Kidney (tissue), 14 donors: Measurements from ENCODE around the gene CDKN2A. TPM values are rescaled to one million over a fixed set of nuclear protein-coding genes. Genes with fewer than 3 reads are reported as not detected.

Source experiments
- DNase-seq, 5 donors: peaks; one replicate each; pipeline ENCODE4 v3.0.0-alpha.2; 2013 to 2020
- FAIRE-seq: peaks from 2 replicates; lab custom pipeline; 2012; peaks lifted over from hg19 to GRCh38; lab: Jason Lieb, UNC
- H3K27ac ChIP-seq, 2 donors: one replicate each; pipeline ENCODE4 v1.7.0; 2013; ENCODE audit warnings: low read depth in 2 of 2, low read length in 2 of 2, inconsistent platforms in 1 of 2
- H3K27me3 ChIP-seq: one replicate; pipeline ENCODE4 v1.7.1; 2013; ENCODE audit warnings: low read length, inconsistent platforms; ENCODE audit not compliant: control insufficient read depth, insufficient read depth
- H3K36me3 ChIP-seq, 3 donors: one replicate each; pipeline versions ENCODE4 v1.7.0 to v1.7.1; 2013; ENCODE audit warnings: low read length in 3 of 3, control low read depth in 1 of 3, inconsistent platforms in 1 of 3; ENCODE audit not compliant: insufficient read depth in 3 of 3, control insufficient read depth in 2 of 3
- H3K4me1 ChIP-seq, 3 donors: one replicate each; pipeline versions ENCODE4 v1.7.0 to v1.7.1; 2013; ENCODE audit warnings: low read length in 3 of 3, inconsistent platforms in 1 of 3, low read depth in 1 of 3; ENCODE audit not compliant: control insufficient read depth in 2 of 3, insufficient read depth in 2 of 3
- H3K4me3 ChIP-seq, 3 donors: one replicate each; pipeline versions ENCODE4 v1.7.0 to v1.8.1; 2013; ENCODE audit warnings: low read length in 3 of 3, control low read depth in 1 of 3, inconsistent platforms in 1 of 3
- H3K9ac ChIP-seq, 3 donors: one replicate each; pipeline versions ENCODE4 v1.7.0 to v1.7.1; 2013; ENCODE audit warnings: low read length in 3 of 3, control low read depth in 1 of 3, inconsistent platforms in 1 of 3
- H3K9me3 ChIP-seq, 3 donors: one replicate each; pipeline versions ENCODE4 v1.7.0 to v1.7.1; 2013; ENCODE audit warnings: low read length in 3 of 3, control low read depth in 1 of 3, inconsistent platforms in 1 of 3; ENCODE audit not compliant: control insufficient read depth in 2 of 3, insufficient read depth in 1 of 3
- CTCF ChIP-seq: IDR thresholded peaks from 3 replicates; pipeline ENCODE4 v1.5.1; 2012; ENCODE audit warnings: mild to moderate bottlenecking, moderate library complexity, borderline replicate concordance; ENCODE audit not compliant: insufficient read depth; ENCODE audit errors: extremely low read depth
- intact Hi-C: fragments of 100-400 bp; cut with DNase I; formaldehyde crosslinking; loops from one replicate; pipeline ENCODE4 v1.11.1; 2022
- polyA plus RNA-seq: library from polyadenylated mRNA; stranded (reverse); fragments of 350-450 nt; fragmentation: Illumina TruSeq; extraction: RNeasy Lipid Tissue Mini Kit (QIAGEN cat#74804); gene quantifications from one replicate; pipeline ENCODE4 v1.2.3, GENCODE V29; 2014; ENCODE audit warnings: low read depth, low replicate concordance; ENCODE audit not compliant: insufficient read depth
- total RNA-seq: library from RNA; stranded (reverse); fragmentation: NEBNext Ultra II Directional; extraction: Animal tissue kit (Norgen Biotek cat#: 25700); gene quantifications from one replicate; pipeline ENCODE4 v1.2.1, GENCODE V29; 2021
- donor health status: control.
- donor health status: control.
- donor health status: control.
- donor health status: control.
- donor health status: control.
- donor health status: DM: yes; HTN: yes; CAD: no.
- donor health status: Normal renal cell carcinoma (clear cell type).

The CDKN2A gene
- total and polyA plus RNA-seq, 2 donors from 2014 or later: 4.1 TPM; not detected in 1

- peaks cover 65% of the 10 kb centered on the region for H3K27me3 ChIP-seq
- intact Hi-C loops: no loop called here
Observed at GRCh38 chr9:22002038-22002437, 7.8 kb upstream of the CDKN2A start.

GRCh38 chr9:21998026-21998425 is 3.8 kb upstream of the CDKN2A start:
- TF ChIP-seq CTCF: no peak
- intact Hi-C loops: no loop called here
- Histone ChIP-seq H3K9ac (no peak overlapping the region), H3K36me3 (no peaks in the 10 kb centered on the region), H3K9me3 (no peaks in the 10 kb centered on the region), H3K27ac (no peak overlapping the region), H3K4me1 (peaks cover 0 to 12% (median 0%) of the 10 kb centered on the region in 3 donors), H3K4me3 (no peak overlapping the region), H3K27me3 (peaks cover 52% of the 10 kb centered on the region)
- FAIRE-seq (no peak), DNase-seq (no peak)

More at GRCh38 chr9:22002038-22002437, 7.8 kb upstream of the CDKN2A start:
- no peaks in the 10 kb centered on the region for H3K4me1 ChIP-seq
- no peak overlapping the region for H3K4me3 ChIP-seq
- no peaks in the 10 kb centered on the region for H3K9me3 ChIP-seq
- no peak for TF ChIP-seq CTCF
- H3K27ac ChIP-seq: no peak overlapping the region
- no peaks in the 10 kb centered on the region for H3K36me3 ChIP-seq
- FAIRE-seq (no peak), DNase-seq (no peak)
- no peak overlapping the region for H3K9ac ChIP-seq

GRCh38 chr9:21997480-21997879 is 3.3 kb upstream of the CDKN2A start:
- intact Hi-C loops: no loop called here
- peaks cover 0 to 12% (median 0%) of the 10 kb centered on the region in 3 donors for H3K4me1 ChIP-seq
- no peak for DNase-seq
- H3K9me3 ChIP-seq: no peaks in the 10 kb centered on the region
- H3K27me3 ChIP-seq: peaks cover 50% of the 10 kb centered on the region
- TF ChIP-seq CTCF: no peak
- H3K4me3 ChIP-seq: no peak overlapping the region
- H3K36me3 ChIP-seq: no peaks in the 10 kb centered on the region
- no peak for FAIRE-seq
- H3K27ac ChIP-seq: no peak overlapping the region
- no peak overlapping the region for H3K9ac ChIP-seq

GRCh38 chr9:21996858-21997257 is 2.7 kb upstream of the CDKN2A start:
- no peaks in the 10 kb centered on the region for H3K36me3 ChIP-seq
- peaks cover 48% of the 10 kb centered on the region for H3K27me3 ChIP-seq
- no peak overlapping the region for H3K9ac ChIP-seq
- H3K27ac ChIP-seq: no peak overlapping the region
- FAIRE-seq (no peak), DNase-seq (no peak)
- intact Hi-C loops: no loop called here
- H3K4me3 ChIP-seq: no peak overlapping the region
- H3K9me3 ChIP-seq: no peaks in the 10 kb centered on the region
- TF ChIP-seq CTCF: no peak
- H3K4me1 ChIP-seq: peaks cover 0 to 12% (median 0%) of the 10 kb centered on the region in 3 donors
